GM21423 (cell line): ENCODE measurements around the gene NEK2.
"Not testable (repeated sequence)": the region's sequence is repeated elsewhere in the genome, so short reads cannot be mapped to it uniquely, and the experiment has no call there.

Source experiments
- ATAC-seq: cut with Tn5 transposase; IDR thresholded peaks from one replicate; pipeline ENCODE4 v1.9.1; 2021; ENCODE audit warnings: mild to moderate bottlenecking, moderate library complexity; ENCODE audit not compliant: unreplicated experiment

NEK2 gene

GRCh38 chr1:211652371-211652770 lies 23.1 kb downstream of the NEK2 start:
- no peak for ATAC-seq

GRCh38 chr1:211650904-211651303 lies 24.5 kb downstream of the NEK2 start:
- no peak for ATAC-seq

- ATAC-seq = peak; percentile 46
Observed at GRCh38 chr1:211648980-211649934, 26.2 kb downstream of the NEK2 start.

- ATAC-seq = no peak
Observed at GRCh38 chr1:211648336-211648735, 27.1 kb downstream of the NEK2 start.

GRCh38 chr1:211647711-211648121 lies 27.7 kb downstream of the NEK2 start:
- no peak for ATAC-seq

- ATAC-seq = no peak
Observed at GRCh38 chr1:211646566-211646965, 28.9 kb downstream of the NEK2 start.

- ATAC-seq = not testable (repeated sequence)
Observed at GRCh38 chr1:211645601-211646000, 29.8 kb downstream of the NEK2 start.

- no peak for ATAC-seq
Observed at GRCh38 chr1:211644653-211645052, 30.8 kb downstream of the NEK2 start.

- no peak for ATAC-seq
Observed at GRCh38 chr1:211643324-211644212, 31.9 kb downstream of the NEK2 start.

- no peak for ATAC-seq
Observed at GRCh38 chr1:211642870-211643269, 32.6 kb downstream of the NEK2 start.

GRCh38 chr1:211641942-211642341 lies 33.5 kb downstream of the NEK2 start:
- no peak for ATAC-seq

GRCh38 chr1:211641044-211641800 lies 34.2 kb downstream of the NEK2 start:
- no peak for ATAC-seq

- no peak for ATAC-seq
Observed at GRCh38 chr1:211640301-211640630, 35.2 kb downstream of the NEK2 start.

- no peak for ATAC-seq
Observed at GRCh38 chr1:211639475-211640300, 35.7 kb downstream of the NEK2 start.

- ATAC-seq = no peak
Observed at GRCh38 chr1:211638689-211639101, 36.7 kb downstream of the NEK2 start.

- no peak for ATAC-seq
Observed at GRCh38 chr1:211638246-211638645, 37.2 kb downstream of the NEK2 start.

GRCh38 chr1:211637066-211637465 lies 38.4 kb downstream of the NEK2 start:
- ATAC-seq = no peak

GRCh38 chr1:211636575-211637029 lies 38.8 kb downstream of the NEK2 start:
- ATAC-seq = not testable (repeated sequence)

GRCh38 chr1:211635597-211636205 lies 39.7 kb downstream of the NEK2 start:
- ATAC-seq = no peak

GRCh38 chr1:211634931-211635330 lies 40.5 kb downstream of the NEK2 start:
- ATAC-seq = no peak
